K562 (cell line): ENCODE data around the gene PYROXD2.

Experiments
- CREB5 ChIP-seq: fragments of 250-450 bp; sonication (Bioruptor Pico); IDR thresholded peaks from 2 replicates; pipeline ENCODE4 v1.5.0; 2020; ENCODE audit warnings: mild to moderate bottlenecking
- SP1 ChIP-seq: sonication (generic); formaldehyde crosslinking; IDR thresholded peaks from 2 replicates; pipeline ENCODE4 v1.8.1; 2022; ENCODE audit warnings: mild to moderate bottlenecking, missing genetic modification reagents
- TBP ChIP-seq: optimal IDR thresholded peaks from 2 replicates; pipeline ENCODE3; 2011; ENCODE audit warnings: low read depth, low read length, improper control_type of control experiment
- USF1 ChIP-seq: sonication (generic); formaldehyde crosslinking; IDR thresholded peaks from 2 replicates; pipeline ENCODE4 v1.9.0; 2022; ENCODE audit warnings: mild to moderate bottlenecking, missing genetic modification reagents
- YY1 ChIP-seq, 3 experiments: IDR thresholded peaks; 2 replicates each; pipeline ENCODE4 v1.6.1; 2011; ENCODE audit warnings: low read length in 2 of 3, mild to moderate bottlenecking in 2 of 3, moderate library complexity in 2 of 3, borderline replicate concordance in 1 of 3, control low read depth in 1 of 3, low read depth in 1 of 3; ENCODE audit not compliant: insufficient read depth in 3 of 3, insufficient replicate concordance in 2 of 3, control insufficient read depth in 1 of 3, insufficient read length in 1 of 3; ENCODE audit errors: extremely low read depth in 1 of 3
- ZKSCAN1 ChIP-seq: fragments of 150-350 bp; IDR thresholded peaks from 2 replicates; pipeline ENCODE4 v1.6.1; 2016; ENCODE audit warnings: low read depth, low read length
- ZZZ3 ChIP-seq: fragments of 450-650 bp; IDR thresholded peaks from 2 replicates; pipeline ENCODE4 v1.6.1; 2016; ENCODE audit warnings: antibody characterized with exemption, mild to moderate bottlenecking, moderate library complexity
- TF ChIP-seq, protein P1 (sequence below), 2 experiments: fragments of 450-650 bp; formaldehyde crosslinking in 1 of 2; IDR thresholded peaks; 2 replicates each; pipeline versions ENCODE4 v1.4.0 to v1.6.1; 2014 to 2020; ENCODE audit warnings: mild to moderate bottlenecking in 2 of 2, borderline replicate concordance in 1 of 2, low read depth in 1 of 2
- TF ChIP-seq, protein P2 (sequence below), 3 experiments: IDR thresholded peaks in 2 of 3; conservative IDR thresholded peaks in 1 of 3; 2 replicates each; pipeline ENCODE4 v1.5.1; 2011 to 2012; ENCODE audit warnings: low read length in 3 of 3, mild to moderate bottlenecking in 3 of 3, control low read depth in 2 of 3, improper control_type of control experiment in 1 of 3, inconsistent platforms in 1 of 3, low read depth in 1 of 3, mixed read lengths in 1 of 3, moderate library complexity in 1 of 3; ENCODE audit not compliant: insufficient read depth in 2 of 3

DNA sequence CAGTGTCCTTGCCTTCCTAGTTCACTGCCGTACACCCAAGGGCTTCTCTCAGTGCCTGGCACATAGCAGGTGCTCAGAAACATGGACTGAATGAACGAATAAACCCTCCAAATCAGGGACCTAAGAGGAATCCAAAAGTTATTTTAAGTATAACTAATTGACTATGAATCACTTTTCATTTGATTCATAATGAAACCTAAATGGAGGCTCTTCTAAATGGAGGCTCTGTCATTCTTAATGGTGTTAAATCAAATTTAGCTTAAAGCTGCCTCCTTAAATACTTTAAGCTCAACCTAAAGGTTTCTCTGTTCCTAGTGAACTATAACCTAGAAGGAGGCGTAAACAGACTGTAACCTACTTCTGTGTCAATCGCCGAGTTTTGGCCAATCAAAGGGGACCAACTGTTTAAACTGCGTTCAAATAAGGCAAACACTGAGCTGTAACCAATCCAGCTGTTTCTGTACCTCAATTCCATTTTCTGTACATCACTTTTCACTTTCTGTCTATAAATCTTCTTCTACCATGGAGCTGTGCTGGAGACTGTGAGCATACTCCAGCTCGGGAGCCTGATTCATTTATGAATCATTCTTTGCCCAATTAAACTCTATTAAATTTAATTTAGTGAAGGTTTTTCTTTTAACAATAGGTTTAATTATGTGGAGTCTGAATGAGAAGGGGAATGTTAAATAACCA lies 11.0 kb downstream of the PYROXD2 start:
- no peak for TF ChIP-seq ZZZ3
- no peak for TF ChIP-seq TBP
- no peak for TF ChIP-seq YY1 (IDR thresholded peaks at IDR 0.05; ENCODE audit: borderline replicate concordance in 1 of 3, control insufficient read depth in 1 of 3, extremely low read depth in 1 of 3, insufficient read depth in 3 of 3, insufficient read length in 1 of 3, insufficient replicate concordance in 2 of 3, low read depth in 1 of 3, low read length in 2 of 3)
- no peak for TF ChIP-seq ZKSCAN1
- no peak for TF ChIP-seq USF1 (CRISPR knock-in tag)
- no peak for TF ChIP-seq CREB5 (CRISPR knock-in tag)
- no peak for TF ChIP-seq SP1
- TF ChIP-seq, protein P1, sequence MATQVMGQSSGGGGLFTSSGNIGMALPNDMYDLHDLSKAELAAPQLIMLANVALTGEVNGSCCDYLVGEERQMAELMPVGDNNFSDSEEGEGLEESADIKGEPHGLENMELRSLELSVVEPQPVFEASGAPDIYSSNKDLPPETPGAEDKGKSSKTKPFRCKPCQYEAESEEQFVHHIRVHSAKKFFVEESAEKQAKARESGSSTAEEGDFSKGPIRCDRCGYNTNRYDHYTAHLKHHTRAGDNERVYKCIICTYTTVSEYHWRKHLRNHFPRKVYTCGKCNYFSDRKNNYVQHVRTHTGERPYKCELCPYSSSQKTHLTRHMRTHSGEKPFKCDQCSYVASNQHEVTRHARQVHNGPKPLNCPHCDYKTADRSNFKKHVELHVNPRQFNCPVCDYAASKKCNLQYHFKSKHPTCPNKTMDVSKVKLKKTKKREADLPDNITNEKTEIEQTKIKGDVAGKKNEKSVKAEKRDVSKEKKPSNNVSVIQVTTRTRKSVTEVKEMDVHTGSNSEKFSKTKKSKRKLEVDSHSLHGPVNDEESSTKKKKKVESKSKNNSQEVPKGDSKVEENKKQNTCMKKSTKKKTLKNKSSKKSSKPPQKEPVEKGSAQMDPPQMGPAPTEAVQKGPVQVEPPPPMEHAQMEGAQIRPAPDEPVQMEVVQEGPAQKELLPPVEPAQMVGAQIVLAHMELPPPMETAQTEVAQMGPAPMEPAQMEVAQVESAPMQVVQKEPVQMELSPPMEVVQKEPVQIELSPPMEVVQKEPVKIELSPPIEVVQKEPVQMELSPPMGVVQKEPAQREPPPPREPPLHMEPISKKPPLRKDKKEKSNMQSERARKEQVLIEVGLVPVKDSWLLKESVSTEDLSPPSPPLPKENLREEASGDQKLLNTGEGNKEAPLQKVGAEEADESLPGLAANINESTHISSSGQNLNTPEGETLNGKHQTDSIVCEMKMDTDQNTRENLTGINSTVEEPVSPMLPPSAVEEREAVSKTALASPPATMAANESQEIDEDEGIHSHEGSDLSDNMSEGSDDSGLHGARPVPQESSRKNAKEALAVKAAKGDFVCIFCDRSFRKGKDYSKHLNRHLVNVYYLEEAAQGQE (IDR thresholded peaks at IDR 0.05; ENCODE audit: borderline replicate concordance) = no peak
- TF ChIP-seq, protein P1 (CRISPR knock-in tag; IDR thresholded peaks at IDR 0.05; ENCODE audit: low read depth) = no peak
- TF ChIP-seq, protein P2, sequence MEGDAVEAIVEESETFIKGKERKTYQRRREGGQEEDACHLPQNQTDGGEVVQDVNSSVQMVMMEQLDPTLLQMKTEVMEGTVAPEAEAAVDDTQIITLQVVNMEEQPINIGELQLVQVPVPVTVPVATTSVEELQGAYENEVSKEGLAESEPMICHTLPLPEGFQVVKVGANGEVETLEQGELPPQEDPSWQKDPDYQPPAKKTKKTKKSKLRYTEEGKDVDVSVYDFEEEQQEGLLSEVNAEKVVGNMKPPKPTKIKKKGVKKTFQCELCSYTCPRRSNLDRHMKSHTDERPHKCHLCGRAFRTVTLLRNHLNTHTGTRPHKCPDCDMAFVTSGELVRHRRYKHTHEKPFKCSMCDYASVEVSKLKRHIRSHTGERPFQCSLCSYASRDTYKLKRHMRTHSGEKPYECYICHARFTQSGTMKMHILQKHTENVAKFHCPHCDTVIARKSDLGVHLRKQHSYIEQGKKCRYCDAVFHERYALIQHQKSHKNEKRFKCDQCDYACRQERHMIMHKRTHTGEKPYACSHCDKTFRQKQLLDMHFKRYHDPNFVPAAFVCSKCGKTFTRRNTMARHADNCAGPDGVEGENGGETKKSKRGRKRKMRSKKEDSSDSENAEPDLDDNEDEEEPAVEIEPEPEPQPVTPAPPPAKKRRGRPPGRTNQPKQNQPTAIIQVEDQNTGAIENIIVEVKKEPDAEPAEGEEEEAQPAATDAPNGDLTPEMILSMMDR (IDR thresholded peaks at IDR 0.05 in 2 of 3, conservative IDR thresholded peaks at IDR 0.05 in 1 of 3; ENCODE audit: insufficient read depth in 2 of 3, low read depth in 1 of 3, low read length in 3 of 3) = no peak
